T-helper 2 cell (primary cell): ENCODE results near the gene FOXP1.

ENCODE experiments used
- DNase-seq, 5 experiments: peaks; one replicate each; pipeline versions ENCODE4 v3.0.0 to v3.0.0-alpha.2; 2012 to 2022

FOXP1 gene

GRCh38 chr3:71117572-71118247 is 465.8 kb downstream of the FOXP1 start:
- DNase-seq: no peak

GRCh38 chr3:71114610-71115009 is 468.9 kb downstream of the FOXP1 start:
- DNase-seq: no peak

- no peak for DNase-seq
Measured at GRCh38 chr3:71112576-71112975, 471.0 kb downstream of the FOXP1 start.

- DNase-seq: no peak
Measured at GRCh38 chr3:71111784-71112440, 471.6 kb downstream of the FOXP1 start.

- no peak for DNase-seq
Measured at GRCh38 chr3:71110385-71111222, 472.9 kb downstream of the FOXP1 start.

- DNase-seq: no peak
Measured at GRCh38 chr3:71109977-71110285, 473.6 kb downstream of the FOXP1 start.

GRCh38 chr3:71109241-71109976 is 474.1 kb downstream of the FOXP1 start:
- no peak for DNase-seq

GRCh38 chr3:71107926-71108325 is 475.6 kb downstream of the FOXP1 start:
- DNase-seq: no peak

GRCh38 chr3:71104976-71105375 is 478.6 kb downstream of the FOXP1 start:
- DNase-seq: no peak

- DNase-seq: no peak
Measured at GRCh38 chr3:71104556-71104955, 479.0 kb downstream of the FOXP1 start.

- DNase-seq: no peak
Measured at GRCh38 chr3:71104121-71104541, 479.4 kb downstream of the FOXP1 start.

GRCh38 chr3:71103430-71103921 is 480.1 kb downstream of the FOXP1 start:
- DNase-seq: no peak

- DNase-seq: no peak
Measured at GRCh38 chr3:71102111-71102983, 481.2 kb downstream of the FOXP1 start.

GRCh38 chr3:71101626-71102025 is 481.9 kb downstream of the FOXP1 start:
- no peak for DNase-seq

GRCh38 chr3:71101014-71101413 is 482.5 kb downstream of the FOXP1 start:
- no peak for DNase-seq

- peak in 1 of 5 experiments; percentile 31 for DNase-seq
Measured at GRCh38 chr3:71099997-71100719, 483.4 kb downstream of the FOXP1 start.

- DNase-seq: no peak
Measured at GRCh38 chr3:71097557-71097956, 486.0 kb downstream of the FOXP1 start.

GRCh38 chr3:71095511-71096291 is 487.8 kb downstream of the FOXP1 start:
- DNase-seq: no peak

GRCh38 chr3:71094658-71095209 is 488.8 kb downstream of the FOXP1 start:
- no peak for DNase-seq

GRCh38 chr3:71092665-71093064 is 490.9 kb downstream of the FOXP1 start:
- DNase-seq: no peak
